GM18519 (cell line): ENCODE data around the gene PRRG2.
"Not testable (repeated sequence)": the region's sequence is repeated elsewhere in the genome, so short reads cannot be mapped to it uniquely, and the experiment has no call there.

Source experiments
- ATAC-seq: cut with Tn5 transposase; IDR thresholded peaks from one replicate; pipeline ENCODE4 v1.9.1; 2021; ENCODE audit warnings: mild to moderate bottlenecking, moderate library complexity; ENCODE audit not compliant: unreplicated experiment, low FRiP score

The PRRG2 gene

GRCh38 chr19:49599378-49600295 lies 18.5 kb downstream of the PRRG2 start:
- ATAC-seq: no peak

DNA sequence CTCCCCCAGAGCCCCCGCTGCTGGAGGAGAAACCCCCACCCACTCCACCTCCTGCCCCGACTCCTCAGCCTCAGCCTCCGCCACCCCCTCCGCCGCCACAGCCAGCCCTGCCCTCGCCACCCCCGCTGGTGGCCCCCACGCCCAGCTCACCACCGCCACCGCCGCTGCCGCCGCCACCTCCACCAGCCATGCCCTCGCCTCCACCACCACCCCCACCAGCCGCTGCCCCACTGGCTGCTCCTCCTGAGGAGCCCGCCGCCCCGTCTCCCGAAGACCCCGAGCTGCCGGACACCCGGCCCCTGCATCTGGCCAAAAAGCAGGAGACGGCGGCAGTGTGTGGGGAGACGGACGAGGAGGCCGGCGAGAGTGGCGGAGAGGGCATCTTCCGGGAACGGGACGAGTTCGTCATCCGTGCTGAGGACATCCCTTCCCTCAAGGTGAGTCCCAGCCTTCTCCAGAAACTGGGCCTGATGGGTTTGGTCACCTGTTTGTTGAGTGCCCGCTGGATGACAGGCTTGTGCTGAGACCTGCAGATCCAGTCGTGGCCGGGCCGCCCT lies 20.4 kb downstream of the PRRG2 start:
- no peak for ATAC-seq

DNA sequence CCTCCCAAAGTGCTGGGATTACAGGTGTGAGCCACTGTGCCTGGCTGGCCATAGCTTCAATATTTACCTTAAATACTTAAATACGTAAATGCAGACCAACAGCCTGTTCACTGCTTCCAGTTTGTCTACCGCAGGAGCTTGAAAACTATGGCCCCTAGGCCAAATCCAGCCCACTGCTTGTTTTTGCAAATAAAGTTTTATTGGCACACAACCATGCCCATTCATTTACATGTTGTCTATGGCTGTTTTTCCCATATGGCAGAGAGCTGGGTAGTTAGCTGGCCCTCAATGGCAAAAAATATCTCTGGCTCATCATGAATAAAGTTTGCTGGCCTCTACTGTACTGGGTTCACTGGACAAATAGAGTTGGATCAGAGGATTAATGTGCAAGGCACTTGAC lies 21.7 kb downstream of the PRRG2 start:
- ATAC-seq: no peak

DNA sequence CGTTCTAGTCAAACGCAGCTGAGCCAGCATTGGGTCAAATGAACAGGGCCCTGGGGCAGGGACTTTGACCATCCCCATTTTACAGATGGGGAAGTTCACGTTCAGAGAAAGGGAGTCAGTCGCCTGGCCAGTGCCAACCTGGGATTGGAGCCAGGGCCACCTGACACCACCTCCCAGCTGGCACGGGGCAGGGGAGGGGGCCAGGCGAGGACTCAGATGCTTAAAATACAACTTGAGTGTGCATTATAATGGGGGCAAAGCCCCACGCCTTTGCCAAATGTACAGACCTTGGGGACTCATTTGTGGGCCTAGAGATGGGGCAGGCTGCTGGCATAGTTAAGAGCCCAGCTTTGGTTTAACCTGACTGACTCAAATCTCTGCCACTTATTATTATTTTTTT lies 24.5 kb downstream of the PRRG2 start:
- no peak for ATAC-seq

DNA sequence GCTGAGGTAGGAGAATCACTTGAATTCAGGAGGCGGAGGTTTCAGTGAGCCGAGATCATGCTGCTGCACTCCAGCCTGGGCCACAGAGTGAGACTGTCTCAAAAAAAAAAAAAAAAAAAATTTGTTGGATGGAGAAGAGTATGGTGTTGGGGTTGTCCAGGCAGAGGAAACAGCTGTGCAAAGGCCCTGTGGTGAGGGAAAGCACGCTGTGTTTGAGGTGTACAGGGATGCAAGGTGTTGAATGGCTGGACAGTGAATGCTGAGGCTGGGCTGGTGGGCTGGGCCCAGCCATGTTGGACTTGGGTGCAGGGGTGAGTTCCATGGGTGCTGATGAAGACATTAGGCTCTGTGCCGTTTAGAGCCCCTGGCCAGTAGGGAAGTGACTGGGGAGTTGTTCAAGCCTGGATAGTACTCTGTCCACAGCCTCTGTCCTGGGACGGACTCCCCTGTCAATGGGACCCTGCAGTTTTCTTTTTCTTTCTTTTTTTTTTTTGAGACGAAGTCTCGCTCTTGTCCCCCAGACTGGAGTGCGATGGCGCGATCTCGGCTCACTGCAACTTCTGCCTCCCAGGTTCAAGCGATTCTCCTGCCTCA lies 28.5 kb downstream of the PRRG2 start:
- ATAC-seq: no peak

- no peak for ATAC-seq
Measured at GRCh38 chr19:49613374-49613773, 32.3 kb downstream of the PRRG2 start.

- no peak for ATAC-seq
Measured at GRCh38 chr19:49614096-49614833, 33.1 kb downstream of the PRRG2 start.

- no peak for ATAC-seq
Measured at GRCh38 chr19:49615861-49616260, 34.7 kb downstream of the PRRG2 start.

DNA sequence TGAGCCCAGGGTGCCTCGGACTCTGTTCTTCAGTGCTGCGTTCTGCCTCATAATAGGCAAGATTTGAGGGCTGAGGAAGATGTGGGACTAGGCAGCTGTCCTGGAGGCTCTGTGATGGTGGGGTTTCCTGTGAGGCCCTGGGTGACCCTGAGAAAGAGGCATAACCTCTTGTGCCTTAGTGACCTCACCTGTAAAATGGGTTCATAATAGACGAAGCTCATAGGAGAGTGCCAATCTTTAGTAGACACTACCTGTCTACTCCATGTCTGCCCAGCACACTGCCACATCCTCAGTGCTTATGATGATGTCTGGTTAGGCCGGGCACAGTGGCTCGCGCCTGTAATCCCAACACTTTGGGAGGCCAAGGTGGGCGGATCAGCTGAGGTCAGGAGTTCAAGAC lies 35.4 kb downstream of the PRRG2 start:
- ATAC-seq: no peak

- no peak for ATAC-seq
Measured at GRCh38 chr19:49616945-49617344, 35.8 kb downstream of the PRRG2 start.

GRCh38 chr19:49617860-49618259 lies 36.7 kb downstream of the PRRG2 start:
- not testable (repeated sequence) for ATAC-seq

- no peak for ATAC-seq
Measured at GRCh38 chr19:49624967-49625910, 44.1 kb downstream of the PRRG2 start.

- ATAC-seq: no peak
Measured at GRCh38 chr19:49626226-49626625, 45.1 kb downstream of the PRRG2 start.

DNA sequence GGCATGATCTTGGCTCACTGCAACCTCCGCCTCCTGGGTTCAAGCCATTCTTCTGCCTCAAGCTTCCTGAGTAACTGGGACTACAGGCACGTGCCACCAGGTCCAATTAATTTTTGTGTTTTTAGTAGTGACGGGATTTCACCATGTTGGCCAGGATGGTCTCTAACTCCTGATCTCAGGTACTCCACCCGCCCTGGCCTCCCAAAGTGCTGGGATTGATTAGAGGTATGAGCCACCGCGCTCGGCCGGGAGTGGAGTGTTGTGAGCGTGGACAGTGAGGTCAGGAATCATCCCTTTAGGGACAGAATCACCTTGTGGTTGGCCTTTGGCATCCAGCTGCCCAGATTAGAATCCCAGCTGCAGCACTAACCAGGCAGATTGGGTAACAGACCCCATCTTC lies 48.5 kb downstream of the PRRG2 start:
- ATAC-seq: no peak

GRCh38 chr19:49631014-49631588 lies 50.0 kb downstream of the PRRG2 start:
- ATAC-seq: no peak

DNA sequence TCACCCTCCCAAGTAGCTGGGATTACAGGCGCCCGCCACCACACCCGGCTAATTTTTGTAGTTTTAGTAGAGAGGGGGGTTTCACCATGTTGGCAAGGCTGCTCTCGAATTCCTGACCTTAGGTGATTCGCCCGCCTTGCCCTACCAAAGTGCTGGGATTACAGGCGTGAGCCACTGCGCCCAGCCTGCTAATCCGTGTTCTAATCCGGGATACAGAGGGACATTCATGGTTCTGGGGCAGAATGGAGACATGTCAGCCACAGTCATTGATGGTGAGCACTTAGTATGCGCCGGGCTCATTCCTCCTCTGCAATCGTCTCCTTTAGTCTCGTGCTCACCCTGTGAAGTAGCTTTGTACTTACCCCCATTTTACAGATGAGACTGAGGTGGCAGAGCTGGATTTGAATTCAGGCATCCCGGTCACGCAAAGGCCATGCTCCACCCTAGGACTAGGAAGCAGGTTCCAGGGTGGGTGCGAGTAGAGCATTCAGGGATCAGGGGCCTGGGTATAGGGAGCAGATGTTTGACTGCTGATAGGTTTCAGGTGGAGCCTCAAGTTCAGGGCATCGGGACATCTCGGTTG lies 50.6 kb downstream of the PRRG2 start:
- ATAC-seq: no peak

DNA sequence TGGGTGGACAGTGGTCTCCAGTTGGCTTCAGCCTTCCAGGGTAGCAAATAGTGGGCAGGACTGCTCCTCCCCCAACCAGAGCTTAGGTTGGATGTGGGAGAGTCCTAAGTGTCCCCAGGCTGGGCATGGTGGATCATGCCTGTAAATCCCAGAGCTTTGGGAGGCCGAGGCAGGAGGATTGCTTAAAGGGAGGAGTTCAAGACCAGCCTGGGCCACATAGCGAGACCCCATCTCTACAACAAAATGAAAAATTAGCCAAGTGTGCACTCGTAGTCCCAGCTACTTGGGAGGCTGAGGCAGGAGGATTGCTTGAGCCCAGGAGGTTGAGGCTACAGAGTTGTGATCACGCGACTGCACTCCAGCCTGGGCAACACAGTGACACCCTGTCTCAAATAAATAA lies 51.5 kb downstream of the PRRG2 start:
- no peak for ATAC-seq

DNA sequence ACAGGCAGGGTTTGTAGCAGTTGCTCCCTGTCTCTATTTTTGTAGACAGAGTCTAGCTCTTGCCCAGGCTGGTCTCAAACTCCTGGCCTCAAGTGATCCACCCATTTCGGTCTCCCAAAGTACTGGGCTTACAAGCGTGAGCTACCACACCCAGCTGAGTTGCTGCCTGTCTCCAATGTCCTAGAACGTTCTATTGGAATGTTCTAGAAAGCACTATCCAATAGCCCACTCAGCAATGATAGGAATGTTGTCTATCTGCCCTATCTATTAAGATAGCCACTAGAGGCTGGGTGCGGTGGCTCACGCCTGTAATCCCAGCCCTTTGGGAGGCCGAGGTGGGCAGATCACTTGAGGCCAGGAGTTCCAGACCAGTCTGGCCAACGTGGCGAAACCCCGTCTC lies 52.2 kb downstream of the PRRG2 start:
- ATAC-seq: not testable (repeated sequence)

GRCh38 chr19:49635530-49636232 lies 54.6 kb downstream of the PRRG2 start:
- ATAC-seq: no peak
